ENCODE measurements around the gene M1AP.

The M1AP gene

GRCh38 chr2:74540291-74540690 is 107.8 kb downstream of the M1AP start:
- DNase-seq, result no peak

- DNase-seq, result no peak
These were observed 109.2 kb downstream of the M1AP start for GRCh38 chr2:74538881-74539339.

GRCh38 chr2:74537140-74537539 is 111.0 kb downstream of the M1AP start:
- no peak for DNase-seq

- no peak for DNase-seq
These were observed 111.8 kb downstream of the M1AP start for GRCh38 chr2:74536166-74536950.

GRCh38 chr2:74535440-74535965 is 112.6 kb downstream of the M1AP start:
- DNase-seq, result no peak

- DNase-seq, result no peak
These were observed 113.7 kb downstream of the M1AP start for GRCh38 chr2:74534411-74534810.

- DNase-seq, result no peak
These were observed 114.7 kb downstream of the M1AP start for GRCh38 chr2:74533464-74533863.

- DNase-seq, result no peak
These were observed 115.9 kb downstream of the M1AP start for GRCh38 chr2:74532222-74532621.

- no peak for DNase-seq
These were observed 116.5 kb downstream of the M1AP start for GRCh38 chr2:74531666-74532065.

GRCh38 chr2:74530239-74531187 is 117.6 kb downstream of the M1AP start:
- peak; percentile 52 for DNase-seq

GRCh38 chr2:74529357-74530238 is 118.5 kb downstream of the M1AP start, which contains the start of the genes AUP1 and HTRA2:
Gene AUP1, minus strand, starts transcription at chr2:74529706. Its CDS starts 77 bp downstream, at chr2:74529629.
Gene HTRA2, plus strand, starts transcription at chr2:74529933. Its CDS starts 74 bp downstream, at chr2:74530007.
- peak; percentile 88 for DNase-seq

- DNase-seq, result peak; percentile 19
These were observed 119.4 kb downstream of the M1AP start for GRCh38 chr2:74528600-74529356.

GRCh38 chr2:74527741-74528140 is 120.4 kb downstream of the M1AP start:
- DNase-seq, result no peak

- DNase-seq, result no peak
These were observed 121.4 kb downstream of the M1AP start for GRCh38 chr2:74526649-74527230.

- peak; percentile 30 for DNase-seq
These were observed 122.1 kb downstream of the M1AP start, which contains the start of gene DQX1 for GRCh38 chr2:74525717-74526648. Gene DQX1, minus strand, starts transcription at chr2:74526231. Its CDS starts 502 bp downstream, at chr2:74525729.

- no peak for DNase-seq
These were observed 123.0 kb downstream of the M1AP start for GRCh38 chr2:74524955-74525716.

- no peak for DNase-seq
These were observed 124.1 kb downstream of the M1AP start for GRCh38 chr2:74524005-74524404.

GRCh38 chr2:74522516-74522915 is 125.6 kb downstream of the M1AP start:
- DNase-seq, result no peak

GRCh38 chr2:74516650-74517049 is 131.5 kb downstream of the M1AP start:
- no peak for DNase-seq

All from CD4-positive, alpha-beta T cell treated with Interleukin-17A for 4 hours (primary cell).